Coronary artery (tissue), 2 donors: ENCODE results near the gene FADS1.

Source experiments
- DNase-seq: peaks from one replicate; pipeline ENCODE4 v3.0.0-alpha.2; 2017; ENCODE audit warnings: low spot score
- H3K27ac ChIP-seq, 2 donors: fragments of 200-600 bp; sonication (generic); one replicate each; pipeline ENCODE4 v1.5.1; 2016 to 2019
- H3K4me3 ChIP-seq: fragments of 200-600 bp; sonication (generic); 2 replicates; pipeline ENCODE4 v1.5.1; 2016; ENCODE audit warnings: mild to moderate bottlenecking, moderate library complexity
- TF ChIP-seq, protein P1 (sequence below): fragments of 200-600 bp; sonication (generic); IDR thresholded peaks from one replicate; pipeline ENCODE4 v1.5.1; 2019; ENCODE audit warnings: antibody characterized with exemption

FADS1 gene

DNA sequence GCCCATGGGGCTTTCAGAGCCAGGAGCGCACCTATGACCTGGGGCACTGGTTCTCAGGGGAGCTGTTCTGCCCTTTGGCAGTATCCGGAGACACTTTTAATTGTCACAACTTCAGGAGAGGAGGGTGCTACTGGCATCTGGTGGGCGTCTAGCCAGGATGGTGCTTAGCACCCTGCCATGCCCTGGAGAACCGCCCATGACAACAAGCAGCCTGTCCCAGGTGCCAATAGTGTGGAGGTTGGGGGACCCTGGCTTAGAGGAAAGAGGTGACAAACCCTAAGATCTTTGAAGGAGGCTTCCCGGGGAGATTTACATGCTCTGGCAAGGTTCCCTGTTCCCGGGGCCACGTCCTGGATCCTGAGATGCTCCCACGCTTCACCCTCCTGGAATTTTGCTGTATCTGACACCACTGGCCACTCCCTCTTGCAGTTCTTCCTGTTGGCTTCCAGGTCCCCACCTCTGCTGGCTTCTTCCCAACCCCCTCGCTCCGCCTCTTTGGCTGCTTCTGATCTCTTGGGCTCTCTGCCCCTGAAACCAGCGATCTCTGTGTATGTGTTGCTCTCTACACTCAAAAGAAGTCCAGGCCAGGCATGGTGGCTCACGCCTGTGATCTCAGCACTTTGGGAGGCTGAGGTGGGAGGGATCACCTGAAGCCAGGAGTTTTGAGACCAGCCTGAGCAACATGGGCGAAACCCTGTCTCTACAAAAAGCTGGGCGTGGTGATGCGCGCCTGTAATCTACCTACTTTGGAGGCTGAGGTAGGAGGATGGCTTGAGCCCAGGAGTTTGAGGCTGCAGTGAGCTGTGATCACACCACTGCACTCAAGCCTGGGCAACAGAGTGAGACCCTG, 43.5 kb upstream of the FADS1 start:
- no peak overlapping the region for H3K4me3 ChIP-seq
- no peak for DNase-seq
- TF ChIP-seq, protein P1, sequence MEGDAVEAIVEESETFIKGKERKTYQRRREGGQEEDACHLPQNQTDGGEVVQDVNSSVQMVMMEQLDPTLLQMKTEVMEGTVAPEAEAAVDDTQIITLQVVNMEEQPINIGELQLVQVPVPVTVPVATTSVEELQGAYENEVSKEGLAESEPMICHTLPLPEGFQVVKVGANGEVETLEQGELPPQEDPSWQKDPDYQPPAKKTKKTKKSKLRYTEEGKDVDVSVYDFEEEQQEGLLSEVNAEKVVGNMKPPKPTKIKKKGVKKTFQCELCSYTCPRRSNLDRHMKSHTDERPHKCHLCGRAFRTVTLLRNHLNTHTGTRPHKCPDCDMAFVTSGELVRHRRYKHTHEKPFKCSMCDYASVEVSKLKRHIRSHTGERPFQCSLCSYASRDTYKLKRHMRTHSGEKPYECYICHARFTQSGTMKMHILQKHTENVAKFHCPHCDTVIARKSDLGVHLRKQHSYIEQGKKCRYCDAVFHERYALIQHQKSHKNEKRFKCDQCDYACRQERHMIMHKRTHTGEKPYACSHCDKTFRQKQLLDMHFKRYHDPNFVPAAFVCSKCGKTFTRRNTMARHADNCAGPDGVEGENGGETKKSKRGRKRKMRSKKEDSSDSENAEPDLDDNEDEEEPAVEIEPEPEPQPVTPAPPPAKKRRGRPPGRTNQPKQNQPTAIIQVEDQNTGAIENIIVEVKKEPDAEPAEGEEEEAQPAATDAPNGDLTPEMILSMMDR: no peak
- H3K27ac ChIP-seq: no peak overlapping the region

DNA sequence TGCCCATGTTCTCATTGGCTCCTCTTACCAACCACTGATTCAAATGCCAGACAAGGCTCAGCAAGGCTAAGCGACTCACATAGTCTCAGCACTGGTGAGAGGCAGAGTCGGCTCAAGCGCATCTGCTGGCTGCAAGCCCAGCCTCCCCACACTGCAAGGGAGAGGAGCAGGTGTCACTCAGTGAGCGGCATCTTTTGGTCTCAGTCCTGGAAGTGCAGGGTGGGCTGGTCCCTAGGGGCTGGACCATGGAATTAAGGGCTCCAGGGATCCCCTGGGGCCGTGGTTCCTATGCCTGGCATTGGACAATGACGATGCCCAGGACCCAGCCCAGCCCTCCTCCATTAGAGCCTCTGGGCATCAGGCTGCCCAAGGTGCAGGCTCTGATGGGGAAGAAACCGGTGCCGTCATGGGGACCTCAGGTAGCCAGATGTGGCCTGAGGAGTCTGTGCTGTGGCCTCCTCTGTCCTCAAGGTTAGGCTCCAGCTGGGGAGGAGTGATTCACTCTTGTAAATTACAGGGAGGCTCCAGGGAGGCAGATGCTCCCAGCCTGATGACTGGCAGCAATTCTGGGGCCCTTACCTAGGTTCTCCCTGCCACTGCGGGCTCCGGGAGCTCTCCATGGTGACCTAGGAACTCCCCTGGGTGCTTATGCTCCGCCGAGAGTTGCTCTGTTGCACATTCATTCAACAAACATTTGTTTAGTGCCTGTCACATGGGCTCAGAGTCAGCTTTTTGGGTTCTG, 39.3 kb upstream of the FADS1 start:
- no peak for DNase-seq
- Histone ChIP-seq H3K27ac (no peak overlapping the region), H3K4me3 (no peak overlapping the region)
- TF ChIP-seq, protein P1: no peak

DNA sequence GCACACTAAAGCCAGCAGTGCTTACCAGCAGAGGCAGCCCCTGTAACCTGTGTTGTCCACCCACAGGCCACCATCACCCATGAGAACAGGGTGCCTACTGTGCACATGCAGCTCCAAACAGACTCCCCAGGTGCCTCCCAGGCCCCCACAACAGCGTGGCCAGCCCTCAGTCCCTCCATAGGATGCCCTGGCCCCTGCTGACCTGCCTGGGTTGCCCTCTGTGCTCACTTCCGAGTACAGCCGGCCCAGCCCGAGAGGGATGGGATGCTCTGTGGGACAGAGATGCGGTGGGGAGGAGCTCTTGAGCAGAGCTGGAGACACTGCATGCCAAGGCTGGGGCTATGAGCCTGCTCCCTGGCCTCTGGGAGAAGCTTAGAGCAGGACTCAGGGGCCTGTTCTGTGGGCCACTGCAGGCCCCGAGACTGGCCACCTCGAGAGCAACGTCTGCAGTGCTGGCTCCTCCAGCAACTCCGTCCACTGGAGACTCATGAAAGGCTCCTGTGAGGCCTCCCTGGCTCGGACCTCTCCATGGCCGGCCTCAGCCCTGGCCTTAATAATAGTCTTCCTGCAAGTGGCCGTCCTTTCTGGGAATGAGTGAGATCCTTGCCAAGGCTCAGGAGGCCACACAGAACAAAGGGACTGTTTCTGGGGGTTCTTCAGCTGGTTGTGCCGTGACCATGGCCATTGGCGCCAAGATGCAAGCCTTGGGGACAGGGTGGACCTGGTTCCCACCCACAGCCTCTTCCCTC, 38.3 kb upstream of the FADS1 start:
- DNase-seq: no peak
- Histone ChIP-seq H3K27ac (no peak overlapping the region), H3K4me3 (no peak overlapping the region)
- TF ChIP-seq, protein P1: no peak

DNA sequence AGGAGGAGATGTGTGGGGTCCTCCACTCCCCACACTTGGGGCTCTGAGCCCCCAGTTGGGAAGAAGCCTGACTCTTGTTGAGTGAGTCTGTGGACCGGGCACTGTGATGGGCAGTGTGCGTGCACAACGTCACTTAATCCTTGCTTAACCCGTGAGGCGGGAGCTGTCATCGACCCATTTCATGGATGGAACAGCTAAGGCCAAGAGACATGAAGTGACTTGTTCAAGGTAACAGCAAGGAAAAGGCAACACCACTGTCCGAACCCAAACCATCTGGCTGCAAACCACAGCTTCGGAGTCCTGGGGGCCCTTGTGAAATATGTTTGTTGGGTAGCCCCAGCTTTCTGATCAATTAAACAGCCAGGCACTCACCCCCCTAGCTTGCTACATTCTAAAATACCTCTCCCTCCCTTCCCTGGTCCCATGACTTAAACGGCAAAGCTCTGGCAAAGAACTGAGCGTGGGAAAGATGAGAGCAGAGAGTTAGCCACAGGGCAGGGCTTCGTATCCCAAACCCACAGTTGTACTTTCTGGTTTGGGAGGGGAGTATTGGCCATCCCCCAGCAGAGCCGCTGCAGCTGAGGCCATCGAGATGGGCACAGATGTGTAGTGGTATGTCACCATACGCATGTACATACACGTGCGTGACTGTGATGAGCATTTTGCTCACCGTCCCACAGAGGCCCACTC, 37.5 kb upstream of the FADS1 start:
- no peak overlapping the region for H3K4me3 ChIP-seq
- no peak overlapping the region for H3K27ac ChIP-seq
- TF ChIP-seq, protein P1: no peak
- no peak for DNase-seq

DNA sequence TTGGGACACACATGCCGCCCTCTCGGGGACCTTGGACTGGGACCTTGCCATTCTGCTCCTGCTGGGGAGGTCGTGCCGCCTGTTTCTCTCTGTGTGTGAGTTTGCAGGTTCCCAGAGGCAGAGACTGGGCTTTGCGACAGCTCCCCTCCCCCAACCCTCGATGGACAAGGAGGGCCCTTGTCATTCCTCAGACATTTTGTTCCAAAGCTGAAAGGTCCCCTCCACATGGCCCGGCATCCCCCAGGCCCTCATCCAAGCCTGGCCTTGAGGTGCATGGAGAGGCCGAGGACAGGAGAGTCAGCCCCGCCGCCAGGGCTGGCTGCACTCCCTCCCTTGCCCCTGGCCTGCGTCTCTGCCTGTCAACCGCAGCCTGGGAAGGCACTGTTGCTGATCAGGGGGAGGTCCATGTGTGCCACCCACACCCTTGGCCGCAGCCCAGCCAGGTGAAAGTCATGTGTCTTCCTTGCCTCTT, 36.9 kb upstream of the FADS1 start:
- DNase-seq: no peak
- Histone ChIP-seq H3K27ac (no peak overlapping the region), H3K4me3 (no peak overlapping the region)
- TF ChIP-seq, protein P1: no peak

DNA sequence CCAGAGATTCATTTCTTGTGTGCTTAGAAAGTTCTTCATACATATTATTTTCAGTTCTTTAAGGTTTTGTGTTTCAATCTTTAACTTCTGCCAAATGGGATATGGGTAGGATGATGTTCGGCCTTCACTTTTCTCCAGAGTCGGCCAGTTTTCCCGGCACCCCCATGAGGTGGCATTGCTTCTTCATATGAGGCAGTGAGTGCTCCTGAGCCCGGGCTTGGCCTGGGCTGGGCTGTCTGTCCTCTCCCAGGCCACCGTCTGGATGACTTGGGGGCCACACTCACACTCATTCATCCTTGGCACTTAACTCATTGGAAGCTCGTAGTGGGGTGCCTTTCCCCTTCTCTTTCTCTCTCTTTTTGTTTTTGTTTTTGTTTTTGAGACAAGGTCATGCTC, 35.1 kb upstream of the FADS1 start:
- Histone ChIP-seq H3K4me3 (no peak overlapping the region), H3K27ac (no peak overlapping the region)
- no peak for DNase-seq

More for the DNA sequence above, 35.1 kb upstream of the FADS1 start:
- TF ChIP-seq, protein P1: no peak
